EH (cell line): Measurements from ENCODE around the gene UGGT2.
"Not testable (repeated sequence)": the region's sequence is repeated elsewhere in the genome, so short reads cannot be mapped to it uniquely, and the experiment has no call there.

Experiments used
- DNase-seq: peaks from one replicate; pipeline ENCODE4 v3.0.0-alpha.2; 2015; ENCODE audit warnings: low read depth

The UGGT2 gene

DNA sequence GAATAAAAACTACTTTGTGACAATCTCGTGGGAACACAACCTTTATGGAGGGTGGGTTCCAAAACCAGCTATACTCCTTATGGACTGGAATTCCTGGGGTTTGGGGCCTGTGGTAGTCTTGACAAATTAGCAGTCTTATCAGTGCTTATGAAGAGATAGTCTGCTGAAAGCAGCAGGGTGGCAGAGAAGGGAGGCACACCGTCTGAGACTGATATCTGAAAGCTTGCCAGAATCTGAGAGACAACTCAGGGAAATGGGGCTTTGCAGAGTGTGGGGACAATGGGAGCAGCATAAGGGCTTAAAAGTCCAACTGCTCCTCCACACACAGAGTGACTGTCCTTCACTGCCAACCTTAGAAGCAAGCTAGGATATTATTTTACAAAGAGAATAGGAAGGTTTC lies 95.9 kb downstream of the UGGT2 start:
- no peak for DNase-seq

DNA sequence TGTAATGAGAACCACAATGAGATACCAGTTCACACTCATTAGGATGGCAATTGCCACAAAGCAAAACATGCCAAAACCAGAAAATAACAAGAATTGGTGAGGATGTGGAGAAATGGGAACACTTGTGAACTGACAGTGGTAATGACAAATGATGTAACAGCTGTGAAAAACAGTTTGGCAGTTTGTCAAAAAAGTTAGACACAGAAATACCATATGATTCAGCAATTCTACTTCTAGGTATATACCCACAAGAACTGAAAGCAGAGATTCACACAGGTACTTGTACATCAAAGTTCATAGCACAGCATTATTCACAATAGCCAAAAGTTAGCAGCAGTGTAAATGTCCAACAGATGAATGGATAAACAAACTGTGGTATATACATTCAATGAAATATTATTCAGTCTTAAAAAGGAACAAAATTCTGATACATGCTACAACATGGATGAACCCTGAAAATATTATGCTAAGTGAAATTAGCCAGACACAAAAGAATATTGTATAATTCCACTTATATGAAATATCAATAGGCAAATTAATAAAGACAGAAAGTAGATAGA lies 96.5 kb downstream of the UGGT2 start:
- peak; percentile 32 for DNase-seq

DNA sequence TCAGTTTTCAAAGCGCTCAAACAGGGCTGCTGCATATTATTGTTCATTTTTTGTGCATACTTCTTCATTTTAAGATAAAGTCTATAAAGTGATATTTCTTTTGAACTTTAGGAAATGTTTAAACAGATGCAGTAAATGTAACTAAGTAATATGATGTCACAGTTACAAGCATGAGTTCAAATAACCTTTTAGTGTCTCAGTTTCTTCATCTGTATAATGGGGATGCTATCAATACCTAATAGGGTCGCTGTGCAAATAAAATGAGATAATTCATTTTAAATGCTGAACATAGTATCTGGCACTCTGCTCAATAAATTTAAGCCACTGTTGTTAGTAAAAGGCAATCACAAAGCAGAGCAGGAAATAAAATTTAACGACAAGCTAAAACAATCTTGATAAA lies 97.5 kb downstream of the UGGT2 start:
- no peak for DNase-seq

DNA sequence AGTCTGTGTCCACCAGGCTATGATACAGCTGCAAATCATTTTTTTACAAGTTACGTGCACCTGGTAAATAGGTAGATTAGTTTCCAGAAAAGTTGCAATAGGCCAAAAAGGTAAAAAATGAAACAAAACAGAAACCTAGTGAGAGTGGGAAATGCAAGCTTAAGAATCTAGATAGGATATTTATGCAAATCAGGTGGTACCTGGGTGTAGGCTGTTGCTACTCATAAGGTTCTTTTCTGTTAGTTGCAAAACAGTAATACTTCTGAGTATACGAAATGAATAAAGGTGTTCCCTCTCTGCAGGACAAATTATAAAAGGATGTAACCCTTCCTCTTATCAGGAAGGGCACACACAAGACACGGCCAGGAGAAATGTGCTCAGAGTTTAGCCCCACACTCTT lies 97.9 kb downstream of the UGGT2 start:
- no peak for DNase-seq

DNA sequence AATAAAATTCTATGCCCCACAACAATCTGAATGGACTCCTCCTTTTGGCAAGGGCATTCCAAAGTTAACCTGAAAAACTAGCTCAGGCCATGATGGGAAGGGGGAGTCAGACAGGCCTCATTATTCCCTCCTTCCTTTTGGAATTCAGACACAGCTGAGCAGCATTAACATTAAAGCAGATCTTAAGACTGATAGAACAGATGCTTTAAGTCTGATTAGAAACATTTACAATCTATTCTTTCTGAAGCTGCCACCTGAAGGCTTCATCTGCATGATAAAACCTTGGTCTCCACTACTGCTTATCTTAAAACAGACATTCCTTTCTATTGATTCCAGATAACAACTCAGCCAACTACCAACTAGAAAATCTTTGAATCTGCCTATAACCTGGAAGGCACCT lies 98.9 kb downstream of the UGGT2 start:
- DNase-seq = no peak

DNA sequence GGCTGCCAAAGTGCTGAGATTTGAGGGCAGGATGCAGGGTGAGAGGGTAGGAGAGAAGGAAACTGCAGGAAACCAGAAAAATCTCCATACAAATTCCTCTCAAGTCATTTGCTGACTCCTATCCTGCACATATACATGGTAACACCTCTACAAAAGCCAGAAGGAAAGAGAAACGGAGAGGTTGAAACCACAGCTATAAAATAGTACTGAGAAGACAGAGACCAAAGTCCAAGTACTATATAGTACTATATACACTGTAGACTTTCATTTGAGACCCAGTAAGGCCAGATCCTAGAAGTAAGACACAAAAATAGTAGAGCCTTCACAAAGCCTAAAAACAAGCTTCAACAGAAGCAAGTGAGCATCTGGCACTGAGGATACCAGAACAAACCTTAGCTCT lies 103.1 kb downstream of the UGGT2 start:
- DNase-seq = no peak

DNA sequence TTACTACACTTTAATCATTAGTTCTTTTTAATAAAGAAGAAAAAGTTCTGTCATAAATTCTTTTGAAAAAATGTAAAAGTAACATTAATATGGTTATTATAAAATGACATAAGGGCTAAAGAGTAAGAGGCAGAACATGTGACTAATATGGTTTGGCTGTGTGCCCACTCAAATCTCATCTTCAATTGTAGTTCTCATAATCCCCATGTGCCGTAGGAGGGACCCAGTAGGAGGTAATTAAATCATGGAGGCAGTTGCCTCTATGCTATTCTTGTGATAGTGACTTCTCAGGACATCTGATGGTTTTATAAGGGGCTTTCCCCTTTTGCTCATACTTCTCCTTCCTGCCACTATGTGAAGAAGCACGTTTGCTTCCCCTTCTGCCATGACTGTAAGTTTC lies 104.5 kb downstream of the UGGT2 start:
- peak; percentile 41 for DNase-seq

DNA sequence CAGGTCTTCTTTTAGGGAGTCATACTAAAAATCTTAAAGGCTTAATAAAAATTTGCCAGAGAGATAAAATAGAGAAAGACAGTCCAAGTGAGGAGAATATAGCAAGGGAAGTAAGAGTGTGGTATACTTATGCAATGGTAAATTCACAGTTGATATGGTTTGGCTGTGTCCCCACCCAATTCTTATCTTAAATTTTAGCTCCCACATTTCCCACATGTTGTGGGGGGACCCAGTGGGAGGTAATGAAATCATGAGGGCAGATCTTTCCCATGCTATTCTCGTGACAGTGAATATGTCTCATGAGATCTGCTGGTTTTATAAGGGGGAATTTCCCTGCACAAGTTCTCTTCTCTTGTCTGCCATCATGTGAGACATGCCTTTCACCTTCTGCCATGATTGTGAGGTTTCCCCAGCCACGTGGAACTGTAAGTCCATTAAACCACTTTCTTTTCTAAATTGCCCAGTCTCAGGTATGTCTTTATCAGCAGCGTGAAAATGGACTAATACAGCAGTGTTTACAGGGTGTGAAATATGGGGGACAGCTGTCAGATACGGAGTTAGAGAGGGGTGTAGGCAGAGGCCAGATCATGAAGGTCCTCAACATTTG lies 115.4 kb downstream of the UGGT2 start:
- DNase-seq = no peak

DNA sequence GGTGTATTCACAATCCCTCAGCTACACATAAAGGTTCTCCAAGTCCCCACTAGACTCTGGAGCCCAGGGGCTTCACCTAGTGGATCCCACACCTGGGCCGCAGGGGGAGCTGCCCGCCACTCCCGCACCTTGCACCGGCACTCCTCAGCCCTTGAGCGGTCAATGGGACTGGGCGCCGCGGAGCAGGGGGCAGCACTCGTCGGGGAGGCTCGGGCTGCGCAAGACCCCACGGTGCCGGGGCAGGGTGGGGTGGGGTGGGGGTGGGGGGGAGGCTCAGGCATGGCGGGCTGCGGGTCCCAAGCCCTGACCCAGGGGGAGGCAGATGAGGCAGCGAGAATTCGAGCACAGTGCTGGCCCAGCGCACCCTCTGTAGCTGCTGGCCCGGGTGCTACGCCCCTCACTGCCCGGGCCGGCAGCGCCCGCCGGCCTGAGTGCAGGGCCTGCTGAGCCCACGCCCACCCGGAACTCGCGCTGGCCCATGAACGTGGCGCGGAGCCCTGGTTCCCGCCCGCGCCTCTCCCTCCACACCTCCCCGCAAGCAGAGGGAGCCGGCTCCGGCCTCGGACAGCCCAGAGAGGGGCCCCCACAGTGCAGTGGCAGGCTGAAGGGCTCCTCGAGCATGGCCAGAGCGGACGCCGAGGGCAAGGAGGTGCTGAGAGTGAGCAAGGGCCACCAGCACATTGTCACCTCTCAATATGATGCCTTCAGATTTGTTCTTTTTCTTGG lies 121.7 kb downstream of the UGGT2 start:
- DNase-seq = no peak

DNA sequence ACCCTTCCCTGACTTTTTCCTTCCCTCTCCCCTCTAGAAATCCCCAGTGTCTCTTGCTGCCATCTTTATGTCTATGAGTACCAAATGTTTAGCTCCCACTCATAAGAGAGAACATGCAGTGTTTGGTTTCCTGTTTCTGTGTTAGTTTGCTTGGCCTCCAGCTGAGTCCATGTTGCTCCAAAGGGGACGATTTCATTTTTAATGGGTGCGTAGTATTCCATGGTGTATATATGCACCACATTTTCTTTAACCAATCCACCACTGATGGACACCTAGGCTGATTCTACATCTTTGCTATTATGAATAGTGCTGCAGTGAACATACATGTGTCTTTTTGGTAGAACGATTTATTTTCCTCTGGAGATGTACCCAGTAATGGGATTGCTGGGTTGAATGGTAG lies 123.8 kb downstream of the UGGT2 start:
- DNase-seq = no peak

DNA sequence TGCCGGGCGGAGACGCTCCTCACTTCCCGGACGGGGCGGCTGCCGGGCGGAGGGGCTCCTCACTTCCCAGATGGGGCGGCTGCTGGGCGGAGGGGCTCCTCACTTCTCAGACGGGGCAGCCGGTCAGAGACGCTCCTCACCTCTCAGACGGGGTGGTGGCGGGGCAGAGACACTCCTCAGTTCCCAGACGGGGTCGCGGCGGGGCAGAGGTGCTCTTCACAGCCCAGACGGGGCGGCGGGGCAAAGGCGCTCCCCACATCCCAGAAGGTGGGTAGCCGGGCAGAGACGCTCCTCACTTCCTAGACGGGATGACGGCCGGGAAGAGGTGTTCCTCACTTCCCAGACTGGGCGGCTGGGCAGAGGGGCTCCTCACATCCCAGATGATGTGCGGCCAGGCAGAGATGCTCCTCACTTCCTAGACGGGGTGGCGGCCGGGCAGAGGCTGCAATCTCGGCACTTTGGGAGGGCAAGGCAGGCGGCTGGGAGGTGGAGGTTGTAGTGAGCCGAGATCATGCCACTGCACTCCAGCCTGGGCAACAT lies 124.8 kb downstream of the UGGT2 start:
- not testable (repeated sequence) for DNase-seq

DNA sequence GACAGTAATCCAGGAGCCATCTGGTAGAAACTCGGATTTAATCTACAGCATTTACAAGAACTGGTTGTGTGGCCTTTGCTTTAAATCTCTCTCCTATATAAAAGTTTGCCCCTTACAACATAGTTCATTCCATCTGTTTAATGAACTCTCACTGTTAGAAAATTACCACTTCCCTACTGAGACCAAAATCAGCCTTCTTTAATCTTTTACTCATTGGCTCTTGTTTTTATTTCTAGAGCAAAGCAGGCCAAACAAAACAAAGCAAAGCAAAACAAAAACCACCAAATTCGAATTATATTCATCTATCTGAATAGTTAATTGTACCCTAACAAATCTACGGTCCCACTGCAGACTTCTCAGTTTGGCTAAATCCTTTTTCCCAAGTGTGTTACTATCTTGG lies 127.0 kb downstream of the UGGT2 start:
- no peak for DNase-seq

DNA sequence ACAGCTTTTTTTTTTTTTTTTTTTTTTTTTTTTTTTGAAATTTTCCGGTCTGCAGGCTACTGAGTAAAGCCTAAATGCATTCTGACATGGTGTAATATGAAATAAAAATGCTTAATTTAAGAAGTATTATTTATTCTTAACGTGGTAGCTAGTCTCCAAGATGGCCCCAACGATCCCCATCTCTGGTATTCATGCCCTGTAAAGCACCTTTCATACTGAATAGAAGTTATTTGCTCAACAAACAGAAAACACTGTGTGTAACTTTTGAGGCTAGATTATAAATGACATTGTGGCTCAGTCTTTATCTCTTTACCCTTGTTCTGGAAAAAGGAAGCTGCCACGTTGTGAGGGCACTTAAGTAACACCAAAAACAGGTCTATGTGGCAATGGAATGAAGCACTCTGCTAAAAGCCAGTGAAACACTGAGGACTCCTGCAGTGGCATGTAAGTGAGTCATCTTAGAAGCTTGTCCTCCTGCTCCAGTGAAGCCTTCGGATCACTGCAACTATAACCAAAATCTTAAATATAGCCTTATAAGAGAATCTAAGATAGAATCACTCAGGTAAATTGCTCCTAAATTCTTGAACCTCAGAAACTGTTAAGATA lies 128.7 kb downstream of the UGGT2 start:
- DNase-seq = peak; percentile 90

DNA sequence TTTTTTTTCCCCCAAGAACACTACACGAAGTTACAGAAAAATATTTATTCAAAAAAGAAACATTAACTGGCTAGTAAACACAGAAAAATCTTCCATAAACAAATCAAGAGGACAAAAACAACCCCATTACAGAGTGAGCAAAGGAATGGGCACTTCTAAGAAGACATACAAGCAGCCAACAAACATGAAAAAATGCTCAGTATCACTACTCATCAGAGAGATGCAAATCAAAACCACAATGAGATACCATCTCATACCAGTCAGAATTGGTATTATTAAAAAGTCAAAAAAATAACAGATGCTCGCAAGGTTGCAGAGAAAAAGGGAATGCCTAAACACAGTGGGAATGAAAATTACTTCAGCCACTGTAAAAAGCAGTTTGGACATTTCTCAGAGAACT lies 131.7 kb downstream of the UGGT2 start:
- DNase-seq = peak; percentile 69

DNA sequence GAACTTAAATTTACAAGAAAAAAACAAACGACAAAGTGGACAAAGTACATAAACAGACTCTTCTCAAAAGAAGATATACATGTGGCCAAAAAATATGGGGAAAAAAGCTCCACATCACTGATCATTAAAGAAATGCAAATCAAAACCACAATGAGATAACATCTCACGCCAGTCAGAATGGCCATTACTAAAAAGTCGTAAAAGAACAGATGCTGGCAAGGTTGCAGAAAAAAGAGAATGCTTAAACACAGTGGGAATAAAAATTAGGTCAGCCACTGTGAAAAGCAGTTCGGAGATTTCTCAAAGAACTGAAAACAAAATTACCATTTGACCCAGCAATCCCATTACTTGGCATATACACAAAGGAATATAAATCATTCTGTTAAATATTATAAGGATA lies 132.7 kb downstream of the UGGT2 start:
- DNase-seq = peak; percentile 72

DNA sequence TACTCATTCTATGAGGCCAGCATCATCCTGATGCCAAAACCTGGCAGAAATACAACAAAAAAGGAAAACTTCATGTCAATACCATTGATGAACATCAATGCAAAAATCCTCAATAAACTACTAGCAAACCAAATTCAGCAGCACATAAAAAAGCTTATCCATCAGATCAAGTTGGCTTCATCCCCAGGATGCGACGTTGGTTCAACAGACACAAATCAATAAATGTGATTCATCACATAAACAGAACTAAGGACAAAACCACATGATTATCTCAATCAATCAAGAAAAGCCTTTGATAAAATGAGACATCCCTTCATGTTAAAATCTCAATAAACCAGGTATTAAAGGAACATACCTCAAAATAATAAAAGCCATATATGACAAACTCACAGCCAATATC lies 134.3 kb downstream of the UGGT2 start:
- DNase-seq = no peak

DNA sequence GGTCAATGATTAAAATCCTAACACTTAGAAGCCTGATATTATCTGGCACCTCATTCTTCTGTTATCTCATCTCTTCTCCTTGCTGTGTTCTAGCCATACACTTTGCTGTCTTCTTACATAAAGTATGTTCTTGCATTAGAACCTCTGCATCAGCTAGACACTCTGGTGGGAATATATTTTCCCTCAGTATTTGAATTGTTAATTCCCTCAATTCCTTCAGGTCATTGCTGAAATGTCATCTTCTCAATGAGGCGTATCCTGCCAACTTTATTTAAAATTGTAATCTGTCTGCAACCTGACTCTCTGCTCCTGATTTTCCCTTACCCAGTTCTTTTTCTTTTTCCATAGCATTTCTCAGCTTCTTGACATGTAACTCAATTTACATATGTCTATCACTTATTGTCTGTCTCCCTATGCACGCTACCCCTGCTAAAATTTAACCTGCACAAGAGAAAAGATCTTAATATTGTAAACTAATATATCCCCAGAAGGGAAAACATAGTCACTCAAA lies 138.2 kb downstream of the UGGT2 start:
- DNase-seq = no peak

DNA sequence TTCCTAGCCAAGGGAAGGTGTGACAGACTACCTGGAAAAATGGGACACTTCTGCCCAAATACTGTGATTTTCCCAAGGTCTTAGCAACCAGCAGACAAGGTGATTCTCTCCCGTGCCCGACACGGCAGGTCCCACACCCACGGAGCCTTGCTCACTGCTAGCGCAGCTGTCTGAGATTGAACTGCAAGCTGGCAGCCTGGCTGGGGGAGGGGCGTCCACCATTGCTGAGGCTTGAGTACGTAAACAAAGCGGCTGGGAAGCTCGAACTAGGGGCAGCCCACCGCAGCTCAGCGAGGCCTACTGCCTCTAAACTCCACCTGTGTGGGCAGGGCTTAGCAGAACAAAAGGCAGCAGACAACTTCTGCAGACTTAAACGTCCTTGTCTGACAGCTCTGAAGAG lies 146.2 kb downstream of the UGGT2 start:
- DNase-seq = no peak

DNA sequence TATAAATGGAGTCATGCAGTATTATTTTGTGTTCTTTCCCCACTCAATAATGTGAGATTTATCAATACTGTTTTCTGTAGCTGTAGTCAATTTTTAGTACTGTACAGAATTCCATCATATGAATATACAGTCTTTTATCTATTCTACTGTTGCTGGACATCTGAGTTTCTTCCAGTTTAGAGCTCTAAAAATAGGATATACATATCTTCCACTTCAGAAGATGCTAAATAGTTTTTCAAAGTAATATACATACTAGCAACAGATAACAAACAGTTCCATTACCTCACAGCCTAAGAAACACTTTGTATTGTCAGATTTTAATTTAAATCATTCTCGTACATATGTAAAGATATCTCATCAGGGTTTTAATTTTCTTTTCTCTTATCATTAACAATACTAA lies 149.6 kb downstream of the UGGT2 start:
- DNase-seq = no peak

DNA sequence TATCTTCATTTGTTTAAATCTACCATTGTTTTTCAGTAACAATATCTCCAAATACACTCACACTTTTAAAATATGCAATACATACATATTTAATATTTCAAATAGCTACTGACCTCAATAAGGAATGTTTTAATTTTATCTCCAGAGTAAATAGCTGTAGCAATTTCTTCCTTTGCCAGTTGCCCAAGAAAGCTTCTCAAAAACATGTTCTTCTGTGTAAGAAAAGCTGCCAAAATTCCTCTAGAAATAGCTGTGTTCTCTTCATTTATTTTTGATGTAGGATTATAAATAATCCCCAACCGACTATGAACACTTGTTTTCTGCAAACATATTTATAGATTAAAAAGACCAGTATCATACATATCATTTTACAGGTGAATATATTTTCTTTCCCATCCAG lies 150.5 kb downstream of the UGGT2 start:
- peak; percentile 12 for DNase-seq

DNA sequence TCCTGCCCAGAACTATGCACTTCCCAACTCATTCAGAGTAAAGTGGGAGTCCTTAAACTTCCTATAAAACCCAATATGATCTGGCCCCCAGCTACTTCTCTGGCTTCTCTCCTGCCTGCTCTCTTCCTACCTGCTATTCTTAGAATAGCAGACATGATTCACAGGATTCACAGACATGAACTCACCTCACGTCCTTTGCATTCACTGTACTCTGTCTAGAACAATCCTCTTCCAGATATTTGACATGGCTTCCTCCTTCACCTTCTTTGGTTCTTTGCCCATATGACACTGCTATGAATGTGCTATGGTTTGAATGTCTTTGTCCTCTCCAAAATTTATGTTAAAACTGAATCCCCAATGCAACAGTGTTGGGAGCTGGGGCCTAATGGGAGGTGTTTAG lies 154.9 kb downstream of the UGGT2 start:
- DNase-seq = no peak

DNA sequence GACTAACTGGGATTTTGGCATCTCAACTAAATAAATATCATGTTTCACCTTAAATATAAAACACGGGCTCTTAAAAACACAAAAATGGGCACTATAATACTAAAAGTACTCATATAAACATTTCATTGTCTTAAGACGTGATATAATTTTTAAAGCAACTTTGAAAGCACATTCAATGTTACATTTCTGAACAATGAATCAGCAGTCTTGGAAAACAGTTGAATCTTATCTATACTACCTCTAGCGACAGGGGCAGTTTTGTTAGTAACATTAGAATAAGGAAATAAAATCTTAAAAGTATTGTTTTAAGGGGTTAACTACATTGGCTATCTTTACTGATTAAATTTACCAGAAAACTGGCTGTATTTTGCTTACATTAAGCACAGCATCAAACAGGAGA lies 156.9 kb downstream of the UGGT2 start:
- peak; percentile 35 for DNase-seq

DNA sequence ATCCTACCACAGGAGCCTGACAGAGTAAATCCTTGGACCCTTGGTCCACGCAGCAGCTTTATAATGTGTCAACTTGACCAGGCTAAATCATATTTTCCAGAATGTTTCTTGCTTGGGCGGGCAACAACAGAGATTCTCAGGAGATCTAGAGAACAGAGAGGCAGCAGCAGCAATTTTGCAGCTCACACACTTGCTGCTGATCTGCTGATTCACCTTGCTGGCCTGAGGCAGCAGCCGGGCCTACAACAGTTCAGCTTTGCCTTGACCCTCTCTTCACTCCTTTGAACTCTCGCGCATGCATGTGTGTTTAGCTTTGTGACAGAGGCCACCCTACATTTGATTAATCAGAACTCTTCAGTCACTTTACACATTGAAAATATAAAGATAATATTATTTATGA lies 159.3 kb downstream of the UGGT2 start:
- DNase-seq = no peak
